Activated naive CD4-positive, alpha-beta T cell treated with anti-CD3 and anti-CD28 coated beads, Interleukin-2, amount 50 U/mL, for 72 hours (primary cell): ENCODE measurements around the gene AHNAK2. TPM values are rescaled to one million over a fixed set of nuclear protein-coding genes. Genes with fewer than 3 reads are reported as not detected.

ENCODE experiments used
- ATAC-seq, 2 donors: fragments of 150-1000 bp; cut with Tn5 transposase; 2 replicates each; pipeline ENCODE4 v1.10.0; 2021; ENCODE audit warnings: mild to moderate bottlenecking in 2 of 2, moderate library complexity in 2 of 2
- DNase-seq, 2 donors: peaks; one replicate each; pipeline ENCODE4 v3.0.0; 2021 to 2022; ENCODE audit warnings: low spot score in 2 of 2
- H3K27ac Mint-ChIP-seq, 2 donors: one replicate each; pipeline ENCODE4 v1.8.0; 2022; ENCODE audit warnings: mild to moderate bottlenecking in 2 of 2, mixed read lengths in 2 of 2
- H3K36me3 Mint-ChIP-seq, 2 donors: one replicate each; pipeline ENCODE4 v1.8.0; 2022; ENCODE audit warnings: mixed read lengths in 2 of 2
- H3K9me3 Mint-ChIP-seq, 2 donors: one replicate each; pipeline ENCODE4 v1.8.0; 2022; ENCODE audit warnings: mixed read lengths in 2 of 2
- total RNA-seq, 2 donors: library from RNA; stranded (reverse); gene quantifications; one replicate each; pipeline ENCODE4 v1.2.3, GENCODE V29; 2022

Gene AHNAK2
- total RNA-seq, 2 donors from 2014 or later = 0.02 to 0.10 TPM

GRCh38 chr14:104941508-104942365, 36.4 kb downstream of the AHNAK2 start:
- DNase-seq (no peak), ATAC-seq (no peak)
- Mint-ChIP-seq H3K36me3 (no peaks in the 10 kb centered on the region), H3K9me3 (no peaks in the 10 kb centered on the region), H3K27ac (no peak overlapping the region)

DNA sequence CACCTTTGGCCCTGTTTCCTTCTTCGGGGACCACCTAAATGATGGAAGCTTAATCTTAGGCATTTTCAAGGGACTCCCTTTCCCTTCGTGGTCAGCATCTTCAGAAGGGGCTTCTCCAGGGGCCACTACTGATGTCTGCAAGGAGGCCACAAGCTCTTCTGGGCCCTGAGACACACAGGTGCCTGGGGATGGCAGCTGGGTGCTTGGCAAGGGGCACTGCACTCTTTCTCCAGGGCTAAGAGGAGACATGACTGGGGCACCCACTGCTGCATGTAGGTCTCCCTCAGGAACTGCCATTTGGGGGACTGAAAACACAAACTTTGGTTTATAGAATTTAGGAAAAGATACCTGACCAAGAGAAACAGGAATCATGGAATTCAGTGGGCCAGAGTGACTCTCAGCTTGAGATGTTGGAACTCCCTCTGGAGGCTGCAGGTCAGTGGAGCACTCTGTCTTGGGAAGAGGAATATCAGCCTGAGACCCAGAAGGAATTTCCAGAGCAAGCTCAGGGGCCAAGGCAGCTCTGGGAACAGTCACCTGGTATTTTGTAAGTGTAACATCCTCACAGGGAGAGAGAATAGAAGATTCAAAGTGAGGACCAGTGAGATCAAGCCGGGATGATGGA, 37.5 kb downstream of the AHNAK2 start:
- H3K27ac Mint-ChIP-seq = peak overlapping the region in 1 of 2 donors; percentile 10
- DNase-seq (no peak), ATAC-seq (no peak)
- no peaks in the 10 kb centered on the region for H3K9me3 Mint-ChIP-seq
- H3K36me3 Mint-ChIP-seq = no peaks in the 10 kb centered on the region

- DNase-seq (no peak), ATAC-seq (peak in 1 of 2 donors; percentile 57)
- no peak overlapping the region for H3K27ac Mint-ChIP-seq
These were observed 38.3 kb downstream of the AHNAK2 start for GRCh38 chr14:104939666-104940410.

GRCh38 chr14:104938960-104939359, 39.2 kb downstream of the AHNAK2 start:
- Mint-ChIP-seq H3K27ac (no peak overlapping the region), H3K9me3 (no peaks in the 10 kb centered on the region), H3K36me3 (no peaks in the 10 kb centered on the region)
- ATAC-seq (no peak), DNase-seq (no peak)

More at GRCh38 chr14:104939666-104940410, 38.3 kb downstream of the AHNAK2 start:
- Mint-ChIP-seq H3K36me3 (no peaks in the 10 kb centered on the region), H3K9me3 (no peaks in the 10 kb centered on the region)

- ATAC-seq (no peak), DNase-seq (no peak)
- no peaks in the 10 kb centered on the region for H3K36me3 Mint-ChIP-seq
- H3K9me3 Mint-ChIP-seq = no peaks in the 10 kb centered on the region
- H3K27ac Mint-ChIP-seq = no peak overlapping the region
These were observed 39.7 kb downstream of the AHNAK2 start for GRCh38 chr14:104938436-104938835.

- H3K36me3 Mint-ChIP-seq = no peaks in the 10 kb centered on the region
- no peak for ATAC-seq
- H3K9me3 Mint-ChIP-seq = no peaks in the 10 kb centered on the region
- no peak overlapping the region for H3K27ac Mint-ChIP-seq
- DNase-seq = no peak
These were observed 40.3 kb downstream of the AHNAK2 start for GRCh38 chr14:104937694-104938365.

- ATAC-seq = no peak
- DNase-seq = no peak
- Mint-ChIP-seq H3K9me3 (no peaks in the 10 kb centered on the region), H3K36me3 (no peaks in the 10 kb centered on the region), H3K27ac (no peak overlapping the region)
These were observed 41.0 kb downstream of the AHNAK2 start for GRCh38 chr14:104937161-104937560.

- DNase-seq (peak in 1 of 2 donors; percentile 50), ATAC-seq (no peak)
- no peaks in the 10 kb centered on the region for H3K36me3 Mint-ChIP-seq
- H3K9me3 Mint-ChIP-seq = no peaks in the 10 kb centered on the region
- no peak overlapping the region for H3K27ac Mint-ChIP-seq
These were observed 41.6 kb downstream of the AHNAK2 start for GRCh38 chr14:104936361-104937155.

DNA sequence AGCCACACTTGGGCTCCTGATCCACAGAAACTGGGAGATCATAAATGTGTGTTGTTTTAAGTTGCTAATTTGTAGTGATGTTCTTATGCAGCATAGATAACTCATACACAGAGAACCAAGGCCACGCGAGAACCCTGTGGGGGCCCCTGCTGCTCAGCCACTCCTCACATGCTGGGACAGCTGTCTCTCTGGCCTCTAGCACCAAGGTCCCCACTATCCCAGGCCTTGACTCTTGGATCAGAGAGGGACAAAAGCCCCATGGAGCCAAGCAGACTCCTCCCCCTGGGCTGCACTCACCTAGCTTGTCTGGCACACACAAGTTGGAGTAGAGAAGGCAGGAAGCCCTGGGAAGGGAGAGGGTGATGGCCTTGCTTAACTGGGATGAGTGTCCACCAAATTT, 42.2 kb downstream of the AHNAK2 start:
- ATAC-seq = no peak
- no peak for DNase-seq
- Mint-ChIP-seq H3K27ac (no peak overlapping the region), H3K9me3 (no peaks in the 10 kb centered on the region), H3K36me3 (no peaks in the 10 kb centered on the region)

DNA sequence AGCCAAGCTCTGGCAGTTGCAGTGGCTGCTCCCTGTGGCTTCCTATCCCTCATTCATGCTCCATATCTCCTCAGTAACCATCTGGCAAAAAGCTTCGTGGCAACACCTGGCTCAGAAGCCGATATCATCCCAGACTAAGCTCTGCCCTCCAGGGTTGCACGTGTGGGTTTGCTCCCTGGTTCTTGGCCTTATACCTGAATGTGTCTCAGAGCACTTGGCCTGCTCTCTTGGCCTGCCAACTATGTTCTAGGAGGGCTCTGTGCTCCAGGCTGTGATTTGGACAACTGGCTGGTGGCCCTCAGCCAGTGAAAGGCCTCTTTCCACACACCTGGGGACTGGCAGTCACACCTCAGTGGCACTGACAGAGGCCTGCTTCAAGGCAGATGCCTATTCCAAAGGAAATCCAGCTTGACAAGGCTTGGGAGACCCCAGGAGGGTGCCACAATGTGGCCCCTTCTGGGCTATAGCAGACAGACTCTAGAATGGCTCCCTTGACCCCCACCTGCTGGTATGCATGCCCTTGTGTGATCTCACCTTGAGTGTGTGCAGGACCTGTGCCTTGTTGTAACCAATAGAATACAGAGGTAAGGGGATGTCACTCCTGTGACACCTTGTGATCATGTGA, 43.0 kb downstream of the AHNAK2 start:
- no peak overlapping the region for H3K27ac Mint-ChIP-seq
- no peaks in the 10 kb centered on the region for H3K36me3 Mint-ChIP-seq
- ATAC-seq (no peak), DNase-seq (peak in 1 of 2 donors; percentile 49)
- no peaks in the 10 kb centered on the region for H3K9me3 Mint-ChIP-seq

GRCh38 chr14:104933746-104934733, 44.1 kb downstream of the AHNAK2 start:
- Mint-ChIP-seq H3K36me3 (no peaks in the 10 kb centered on the region), H3K27ac (no peak overlapping the region), H3K9me3 (no peaks in the 10 kb centered on the region)
- ATAC-seq = no peak
- peak in 1 of 2 donors; percentile 45 for DNase-seq

DNA sequence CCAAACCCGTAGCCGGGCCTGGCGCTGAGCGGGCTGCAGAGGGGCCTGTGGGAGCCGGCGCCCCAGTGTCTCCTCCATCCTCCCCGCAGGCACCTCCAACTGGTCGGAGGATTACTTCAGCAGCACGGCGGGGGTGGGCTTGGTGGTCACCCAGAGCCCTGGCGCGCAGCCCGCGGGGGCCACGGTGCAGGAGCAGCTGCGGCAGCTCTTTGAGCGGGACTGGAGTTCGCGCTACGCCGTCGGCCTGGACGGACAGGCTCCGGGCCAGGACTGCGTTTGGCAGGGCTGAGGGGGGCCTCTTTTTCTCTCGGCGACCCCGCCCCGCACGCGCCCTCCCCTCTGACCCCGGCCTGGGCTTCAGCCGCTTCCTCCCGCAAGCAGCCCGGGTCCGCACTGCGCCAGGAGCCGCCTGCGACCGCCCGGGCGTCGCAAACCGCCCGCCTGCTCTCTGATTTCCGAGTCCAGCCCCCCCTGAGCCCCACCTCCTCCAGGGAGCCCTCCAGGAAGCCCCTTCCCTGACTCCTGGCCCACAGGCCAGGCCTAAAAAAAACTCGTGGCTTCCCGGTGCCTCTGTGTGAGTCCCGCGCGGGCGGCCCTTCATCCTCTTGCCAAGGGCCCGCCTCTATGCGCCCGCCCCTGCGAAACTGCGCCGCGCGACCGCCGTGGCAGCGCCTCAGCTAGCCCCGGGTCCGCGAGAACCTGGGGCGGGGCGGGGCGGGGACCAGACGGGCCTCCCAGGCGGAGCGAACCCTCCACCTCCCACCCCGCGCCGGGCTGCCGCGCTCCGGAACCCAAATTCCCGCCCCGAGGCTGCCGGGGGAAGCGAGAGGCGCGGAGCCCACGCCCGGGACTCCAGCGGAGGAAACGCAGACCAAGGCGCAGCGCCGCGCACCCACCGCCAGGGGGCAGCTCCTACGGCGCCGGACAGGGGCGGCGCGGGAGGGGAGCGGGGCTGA, 45.2 kb downstream of the AHNAK2 start:
- no peak overlapping the region for H3K27ac Mint-ChIP-seq
- peak; percentile 88 to 92 for ATAC-seq
- DNase-seq = peak; percentile 77 to 95
- no peaks in the 10 kb centered on the region for H3K36me3 Mint-ChIP-seq
- no peaks in the 10 kb centered on the region for H3K9me3 Mint-ChIP-seq

DNA sequence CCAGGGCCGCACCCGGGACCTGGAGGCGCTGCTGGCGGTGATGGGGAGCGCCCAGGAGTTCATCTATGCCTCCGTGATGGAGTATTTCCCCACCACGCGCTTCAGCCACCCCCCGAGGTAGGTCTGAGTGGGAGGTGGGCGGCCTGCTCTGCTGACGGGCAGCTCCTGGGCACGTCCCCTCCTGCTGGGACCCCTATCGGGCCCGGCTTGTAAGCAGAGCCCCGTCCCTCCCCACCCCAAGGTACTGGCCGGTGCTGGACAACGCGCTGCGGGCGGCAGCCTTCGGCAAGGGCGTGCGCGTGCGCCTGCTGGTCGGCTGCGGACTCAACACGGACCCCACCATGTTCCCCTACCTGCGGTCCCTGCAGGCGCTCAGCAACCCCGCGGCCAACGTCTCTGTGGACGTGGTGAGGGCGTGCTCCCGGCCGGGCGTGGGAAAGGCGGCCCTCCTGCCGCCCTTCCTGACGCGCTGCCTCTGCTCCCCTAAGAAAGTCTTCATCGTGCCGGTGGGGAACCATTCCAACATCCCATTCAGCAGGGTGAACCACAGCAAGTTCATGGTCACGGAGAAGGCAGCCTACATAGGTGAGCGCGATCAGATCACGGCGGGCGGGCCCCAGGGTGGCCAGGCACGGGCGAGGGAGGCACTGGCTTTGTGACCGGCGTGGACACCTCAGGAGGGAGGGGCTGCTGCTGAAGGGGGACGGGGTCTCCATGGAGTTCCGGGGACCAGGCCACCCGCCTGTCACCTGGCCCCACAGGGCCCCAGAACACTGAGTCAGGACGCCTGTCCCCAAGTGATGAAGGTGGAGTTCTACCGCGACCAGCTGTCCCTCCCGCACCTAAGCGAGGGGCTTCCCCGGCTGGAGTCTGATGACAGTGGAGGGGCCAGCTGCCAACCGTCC, 46.2 kb downstream of the AHNAK2 start:
- no peak for ATAC-seq
- H3K27ac Mint-ChIP-seq = no peak overlapping the region
- no peaks in the 10 kb centered on the region for H3K36me3 Mint-ChIP-seq
- no peaks in the 10 kb centered on the region for H3K9me3 Mint-ChIP-seq
- DNase-seq = peak in 1 of 2 donors; percentile 53
